ENCODE data around the gene NUP93.
"Not testable (repeated sequence)": the region's sequence is repeated elsewhere in the genome, so short reads cannot be mapped to it uniquely, and the experiment has no call there.

The NUP93 gene

DNA sequence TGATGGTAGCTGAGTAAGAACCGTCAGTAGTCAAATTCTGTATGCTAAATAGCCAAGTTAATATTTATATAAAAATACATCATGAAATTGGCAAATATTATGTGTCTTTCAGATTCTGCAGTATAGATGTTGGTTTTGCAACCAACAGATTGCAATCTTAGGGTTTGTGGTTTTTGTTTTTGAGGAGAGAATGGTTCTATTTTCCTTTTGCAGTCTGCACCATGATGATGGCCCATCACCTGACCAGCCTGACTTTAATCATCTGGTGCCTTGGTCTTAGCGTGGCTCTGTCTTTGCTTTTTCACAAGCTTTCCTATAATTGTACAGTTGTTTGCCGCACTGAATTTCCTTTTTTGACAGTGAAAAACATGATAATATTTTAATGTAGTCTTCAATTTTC is 50.7 kb downstream of the NUP93 start:
- DNase-seq: no peak

DNA sequence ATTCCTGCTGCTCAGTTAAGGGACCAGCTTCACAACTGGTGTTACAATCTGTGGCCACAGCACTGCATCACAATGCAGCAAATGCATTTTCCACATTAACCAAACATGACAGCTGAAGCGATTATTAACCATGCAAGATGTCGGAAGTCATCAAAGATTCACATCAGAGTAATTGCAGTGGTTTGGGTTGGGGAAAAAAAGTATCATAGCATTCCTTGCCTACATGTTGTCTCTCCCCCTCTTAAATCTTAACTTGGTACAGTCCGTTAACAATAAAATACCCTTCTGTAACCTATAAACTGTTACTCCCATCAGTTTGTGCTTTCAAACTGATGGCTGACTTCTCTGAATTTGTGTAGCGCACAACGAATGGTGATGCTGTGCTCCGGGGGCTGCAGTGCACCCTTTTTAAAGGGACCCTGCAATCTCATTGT is 51.6 kb downstream of the NUP93 start:
- no peak for DNase-seq

DNA sequence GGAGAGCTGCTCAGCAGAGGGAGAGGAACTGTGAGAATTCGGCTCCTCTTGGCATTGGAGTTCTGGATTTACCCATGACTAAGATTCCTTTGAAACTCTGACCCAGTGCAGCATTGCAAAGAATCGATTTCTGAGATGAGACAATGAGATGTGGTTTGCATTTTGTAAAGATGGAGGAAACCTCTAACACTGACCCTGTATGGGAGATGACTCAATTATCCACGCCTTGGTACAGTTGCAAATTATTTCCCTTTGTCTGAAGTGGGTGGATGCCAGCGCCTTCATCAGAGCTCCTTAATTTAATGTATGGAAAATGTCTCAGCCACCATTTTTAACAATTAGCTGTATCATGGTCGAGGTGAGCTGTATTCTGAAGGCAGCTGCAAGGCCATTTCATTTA is 53.4 kb downstream of the NUP93 start:
- DNase-seq: no peak

DNA sequence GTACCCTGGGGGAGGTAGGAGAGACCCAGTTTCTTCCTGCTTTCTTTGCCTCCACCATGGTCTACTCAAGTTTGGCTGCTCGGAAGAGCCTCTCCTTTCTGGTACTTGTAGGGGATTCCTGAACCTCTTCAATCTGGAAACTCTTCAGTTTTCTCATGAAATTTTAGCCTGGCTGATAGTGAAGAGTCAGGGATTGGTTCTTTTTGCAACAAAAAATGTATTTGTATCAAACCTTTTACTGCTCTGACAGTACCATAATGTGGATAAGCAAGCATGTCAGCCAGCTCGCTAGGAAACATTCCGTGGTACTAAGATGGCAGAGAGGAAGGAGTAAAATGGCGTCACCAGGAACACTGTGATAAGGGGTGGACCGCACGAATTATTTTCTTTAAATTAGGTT is 55.4 kb downstream of the NUP93 start:
- DNase-seq: no peak

DNA sequence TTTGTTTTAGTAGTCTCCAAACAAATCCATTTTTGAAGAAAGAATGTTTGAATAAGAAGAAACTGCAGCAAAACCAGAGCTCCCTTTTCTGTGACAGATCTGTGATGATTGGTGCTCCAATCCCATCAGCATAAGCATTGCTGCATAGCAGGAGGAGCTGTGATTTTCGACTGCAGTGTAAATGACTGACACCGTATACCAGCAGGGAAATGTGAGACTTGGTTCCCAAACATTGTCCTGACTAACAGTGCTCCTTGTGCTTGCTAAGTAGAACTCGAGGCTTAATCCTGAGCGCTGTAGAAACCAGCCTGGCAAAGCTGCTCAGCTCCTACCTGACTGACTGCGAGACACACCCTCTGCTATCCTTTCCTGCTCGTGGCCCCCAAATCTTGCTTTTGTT is 57.2 kb downstream of the NUP93 start:
- no peak for DNase-seq

DNA sequence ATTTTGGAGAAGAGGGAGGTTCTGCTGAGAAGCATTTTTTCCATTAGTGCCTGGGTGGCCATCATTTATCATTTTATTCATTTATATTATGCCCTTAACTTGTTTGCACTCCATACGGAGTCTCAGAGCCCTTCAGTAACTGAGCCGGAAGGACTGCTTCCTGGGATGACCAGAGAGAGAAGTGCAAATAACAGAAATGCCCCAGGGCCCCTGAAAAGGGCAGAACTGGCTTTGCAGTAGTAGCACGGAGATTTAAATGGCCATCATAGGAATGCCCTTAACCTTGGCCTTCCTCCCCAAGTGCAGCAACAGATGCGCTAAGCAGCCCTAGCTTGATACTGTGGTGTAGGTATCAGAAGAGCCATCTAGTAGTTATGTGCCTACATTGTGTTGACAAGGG is 58.5 kb downstream of the NUP93 start:
- no peak for DNase-seq

DNA sequence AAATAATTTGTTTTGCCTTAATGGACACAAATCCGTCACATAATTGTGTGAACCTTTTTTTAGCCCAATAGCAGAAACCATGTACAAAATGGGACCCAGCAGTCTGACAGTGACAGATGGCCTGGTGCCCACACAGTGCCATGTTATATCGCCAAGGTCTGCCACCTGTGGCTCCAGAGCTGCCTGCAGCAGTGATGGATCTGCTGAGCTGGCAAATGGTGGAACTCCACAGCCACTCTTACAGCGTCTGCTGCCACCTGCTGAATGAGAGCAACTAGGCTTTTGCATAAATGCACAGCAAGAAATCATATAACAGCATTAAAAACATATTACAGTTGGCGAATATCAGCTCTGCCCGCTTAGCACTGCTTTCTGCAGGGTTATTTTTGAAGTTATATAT is 59.4 kb downstream of the NUP93 start:
- peak; percentile 27 for DNase-seq

DNA sequence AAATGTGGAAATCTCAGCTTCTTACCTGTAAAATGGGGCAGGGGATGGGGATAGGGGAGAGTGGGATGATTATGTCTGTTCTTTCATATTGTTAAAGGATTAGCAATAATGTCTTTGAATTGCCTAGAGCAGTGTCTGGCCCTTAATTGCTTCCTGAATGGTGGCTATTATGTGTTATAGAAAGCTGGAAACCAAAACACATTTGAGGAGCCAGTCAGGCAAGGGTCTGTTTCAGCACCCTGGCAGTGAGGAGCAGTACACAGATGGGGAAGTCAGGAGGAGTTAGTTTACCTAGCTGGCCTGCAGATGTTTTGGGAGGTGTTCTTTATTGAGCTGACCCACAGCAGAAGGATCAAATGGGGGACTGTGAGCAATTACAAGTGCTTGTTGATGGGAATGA is 63.0 kb downstream of the NUP93 start:
- DNase-seq: no peak

DNA sequence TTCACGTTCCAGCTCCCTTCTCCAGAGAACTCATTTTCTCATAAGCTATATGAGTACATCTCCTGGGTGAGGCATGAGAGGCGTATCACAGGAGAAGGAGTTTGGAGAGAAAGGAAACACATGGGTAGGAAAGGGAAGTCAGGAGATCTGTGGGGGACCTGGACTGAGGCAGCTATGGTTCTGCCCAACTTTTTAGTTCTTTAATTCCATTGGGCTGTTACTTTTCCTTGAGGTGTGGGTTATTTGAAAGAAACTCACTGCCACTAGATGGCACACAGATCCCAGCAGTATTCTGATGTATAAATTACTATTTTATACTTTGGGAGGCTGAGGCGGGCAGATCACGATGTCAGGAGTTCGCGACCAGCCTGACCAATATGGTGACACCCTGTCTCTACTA is 63.6 kb downstream of the NUP93 start:
- peak; percentile 51 for DNase-seq

DNA sequence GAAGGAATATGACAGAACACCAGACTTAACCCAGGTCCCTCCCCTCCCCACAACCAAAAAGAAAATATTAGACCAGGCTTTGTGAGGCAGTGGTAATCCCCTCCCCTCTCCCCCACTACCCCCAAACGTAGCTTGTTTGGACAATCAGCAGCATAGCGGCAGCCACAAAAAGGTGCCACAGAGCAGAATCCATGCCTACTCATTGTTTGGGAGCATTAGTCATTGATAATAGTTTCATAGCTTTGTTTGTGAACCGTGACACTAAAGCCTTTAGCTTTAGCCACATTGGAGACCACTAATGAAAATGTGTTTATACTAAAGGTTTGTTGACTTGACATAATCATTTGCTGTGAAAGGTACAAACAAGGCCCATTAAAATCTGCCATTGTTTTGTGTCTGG is 65.1 kb downstream of the NUP93 start:
- no peak for DNase-seq

DNA sequence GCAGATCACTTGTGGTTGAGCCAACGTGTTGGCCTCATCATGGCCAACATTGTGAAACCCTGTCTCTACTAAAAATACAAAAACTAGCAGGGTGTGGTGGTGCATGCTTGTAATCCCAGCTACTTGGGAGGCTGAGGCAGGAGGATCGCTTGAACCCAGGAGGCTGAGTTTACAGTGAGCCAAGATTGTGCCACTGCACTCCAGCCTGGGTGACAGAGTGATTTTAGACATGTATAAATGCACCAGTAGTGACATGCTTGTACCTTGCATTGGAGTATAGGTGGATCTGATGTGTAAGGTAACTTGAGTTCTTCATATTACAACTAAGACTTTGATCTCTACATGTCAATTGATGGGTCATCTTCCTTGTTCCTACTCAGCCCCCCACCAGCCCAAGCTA is 67.1 kb downstream of the NUP93 start:
- not testable (repeated sequence) for DNase-seq

DNA sequence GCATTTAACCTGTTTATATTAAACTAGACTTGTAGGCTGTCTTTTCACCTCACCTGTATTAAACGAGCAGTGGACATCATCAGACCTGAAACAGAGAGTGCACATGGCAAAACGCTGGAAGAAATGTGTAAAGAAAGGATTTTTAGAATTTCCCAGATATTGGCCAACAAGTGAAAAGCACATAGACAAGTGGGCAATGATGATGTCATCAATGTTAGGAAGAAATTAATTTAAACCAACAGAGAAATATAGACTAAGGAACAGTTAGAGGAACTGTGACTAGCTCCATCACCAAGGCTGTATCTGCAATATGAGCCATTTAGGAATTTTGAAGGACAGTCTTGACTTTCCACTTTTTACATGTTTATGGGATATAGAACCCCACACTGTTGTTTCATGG is 67.9 kb downstream of the NUP93 start:
- no peak for DNase-seq

DNA sequence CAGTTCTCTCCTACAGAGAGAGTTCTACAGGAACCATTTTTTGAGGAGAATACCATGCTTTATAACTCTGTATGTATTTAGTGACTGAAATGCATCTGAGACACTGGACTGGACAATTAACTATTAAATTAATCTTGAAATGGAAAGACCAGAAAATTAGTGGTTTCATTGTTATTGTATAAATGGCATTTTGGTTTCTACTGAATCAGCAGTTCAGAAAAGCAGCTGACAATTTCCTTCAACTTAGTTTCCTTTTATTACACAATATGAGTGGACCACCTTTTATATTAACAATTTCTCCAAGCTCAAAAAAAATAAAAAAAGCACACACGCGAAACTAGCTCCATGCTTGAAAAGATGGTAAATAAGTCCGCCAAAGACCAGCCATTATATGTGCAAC is 69.0 kb downstream of the NUP93 start:
- no peak for DNase-seq

DNA sequence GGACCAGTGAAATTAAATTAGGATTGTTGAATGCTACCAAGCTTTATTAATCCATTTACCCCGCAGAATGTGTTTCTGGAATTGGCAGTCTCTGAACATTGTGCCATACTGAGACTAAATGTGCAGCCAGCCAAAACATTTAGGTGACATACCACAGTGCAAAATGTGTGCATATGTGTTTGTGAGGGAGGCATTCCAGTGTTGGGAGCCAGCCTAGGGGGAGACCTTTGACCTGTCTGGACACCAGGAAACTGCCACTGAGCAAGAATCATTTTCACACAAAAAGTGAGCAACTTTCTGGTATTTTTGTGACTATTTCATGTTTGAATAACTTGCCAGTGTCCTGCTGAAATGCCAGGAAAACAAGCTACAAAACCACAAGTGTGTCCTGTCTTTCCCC is 70.4 kb downstream of the NUP93 start:
- DNase-seq: no peak

DNA sequence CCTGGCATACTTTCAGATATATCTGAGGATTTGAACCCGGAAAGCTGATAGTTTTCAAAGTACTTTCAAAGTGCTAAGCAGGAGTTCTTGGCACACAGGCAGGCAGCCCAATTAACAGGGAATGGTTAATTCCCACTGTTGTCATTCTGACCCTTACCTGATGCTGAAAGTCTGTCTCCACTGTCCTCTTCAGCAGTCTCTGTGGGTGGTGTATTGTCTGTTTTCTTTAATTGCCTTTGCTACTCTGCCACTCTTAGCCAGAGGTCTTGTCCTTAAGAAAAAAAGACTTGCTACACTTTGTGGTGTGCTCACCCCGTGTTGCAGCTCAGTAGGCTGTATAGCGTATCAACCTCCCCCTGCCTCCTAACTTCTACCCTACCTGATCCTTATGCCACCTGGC is 71.8 kb downstream of the NUP93 start:
- DNase-seq: no peak

DNA sequence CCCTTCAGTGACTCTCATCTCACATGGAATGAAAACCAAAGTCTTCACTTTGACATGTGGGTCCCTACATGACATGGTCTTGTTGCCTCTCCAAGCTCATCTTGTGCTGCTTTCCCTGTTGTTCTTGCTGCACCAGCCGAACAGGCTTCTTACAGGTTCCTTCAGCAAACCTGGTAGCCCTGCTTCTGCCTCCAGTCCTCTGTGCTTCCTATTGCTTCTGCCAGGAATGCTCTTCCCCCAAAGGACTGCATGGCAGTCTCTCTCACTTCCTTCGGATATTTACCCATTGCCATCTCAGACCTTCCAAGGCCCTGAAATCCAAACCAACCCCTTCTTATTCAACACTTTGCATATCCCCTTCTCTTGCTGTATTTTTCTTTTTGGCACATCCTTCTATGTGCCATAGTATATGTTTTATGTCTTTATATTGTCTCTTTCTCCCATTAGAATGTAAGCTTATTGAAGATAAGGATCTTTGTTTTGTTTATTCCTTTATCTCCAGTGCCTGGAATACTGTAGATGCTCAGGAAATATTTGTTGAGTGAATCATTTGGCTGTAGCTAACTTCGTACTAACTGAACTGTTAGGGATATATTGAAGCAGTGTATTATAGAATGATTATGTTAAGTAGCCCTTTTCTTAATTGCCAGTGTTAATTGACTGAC is 77.2 kb downstream of the NUP93 start:
- peak; percentile 78 for DNase-seq

DNA sequence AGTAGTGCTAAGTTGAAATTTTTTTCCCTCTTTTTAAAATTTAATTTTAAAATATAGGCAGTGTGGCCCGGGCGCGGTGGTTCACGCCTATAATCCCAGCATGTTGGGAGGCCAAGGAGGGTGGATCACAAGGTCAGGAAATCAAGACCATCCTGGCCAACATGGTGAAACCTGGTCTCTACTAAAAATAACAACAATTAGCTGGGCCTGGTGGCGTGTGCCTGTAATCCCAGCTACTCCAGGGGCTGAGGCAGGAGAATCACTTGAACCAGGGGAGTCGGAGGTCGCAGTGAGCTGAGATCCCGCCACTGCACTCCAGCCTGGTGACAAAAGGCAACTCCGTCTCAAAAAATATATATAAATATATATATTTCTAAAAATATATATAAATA is 77.7 kb downstream of the NUP93 start:
- DNase-seq: not testable (repeated sequence)

DNA sequence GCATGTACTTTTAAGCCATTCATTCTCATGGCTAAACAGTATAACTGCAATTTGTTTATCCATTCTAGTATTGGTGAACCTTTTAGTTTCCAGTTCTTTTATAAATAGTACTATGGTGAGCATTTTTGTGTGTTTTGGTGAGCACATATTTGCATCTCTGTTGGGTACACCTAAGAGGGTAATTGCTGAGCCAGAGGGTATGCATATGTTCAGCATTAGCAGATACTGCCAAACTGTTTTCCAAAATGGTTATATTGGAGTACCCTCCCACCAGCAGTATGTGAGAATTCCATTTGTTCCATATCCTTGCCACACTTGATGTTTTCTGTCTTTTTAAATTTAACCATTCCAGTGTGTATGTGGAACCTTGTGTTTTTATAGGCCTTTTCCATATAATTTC is 81.0 kb downstream of the NUP93 start:
- DNase-seq: no peak

DNA sequence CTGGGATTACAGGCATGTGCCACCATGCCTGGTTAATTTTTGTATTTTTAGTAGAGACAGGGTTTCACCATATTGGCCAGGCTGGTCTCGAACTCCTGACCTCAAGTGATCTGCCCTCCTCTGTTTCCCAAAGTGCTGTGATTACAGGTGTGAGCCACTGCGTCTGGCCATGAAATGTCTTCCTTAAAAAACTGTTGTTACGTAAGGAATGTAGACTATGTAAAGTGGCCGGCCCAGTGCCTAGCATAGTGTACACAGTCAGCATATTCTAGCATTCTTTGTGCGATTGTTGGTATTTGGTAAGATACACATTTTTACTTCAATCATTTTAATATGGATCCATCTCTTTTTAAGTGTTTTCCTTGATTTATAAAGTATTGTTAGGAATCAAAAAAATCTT is 81.7 kb downstream of the NUP93 start:
- not testable (repeated sequence) for DNase-seq

DNA sequence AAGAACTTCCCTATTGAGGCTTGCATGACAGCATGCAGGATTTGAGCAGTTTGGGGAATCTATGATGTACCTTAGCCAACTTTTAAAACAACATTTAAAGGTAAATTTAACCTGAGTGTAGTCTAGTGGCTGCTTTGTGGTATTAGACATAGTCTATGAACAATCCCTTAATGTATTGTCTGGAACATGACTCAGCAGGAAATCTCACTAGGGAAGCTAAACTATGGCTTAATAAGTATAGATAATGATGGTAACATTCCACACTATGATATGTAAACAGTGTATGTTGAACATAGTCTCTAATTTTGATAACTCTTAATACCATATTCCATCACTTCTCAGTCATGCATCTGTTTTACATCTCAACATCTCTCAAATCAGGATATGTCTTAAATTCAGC is 83.0 kb downstream of the NUP93 start:
- DNase-seq: peak; percentile 75

DNA sequence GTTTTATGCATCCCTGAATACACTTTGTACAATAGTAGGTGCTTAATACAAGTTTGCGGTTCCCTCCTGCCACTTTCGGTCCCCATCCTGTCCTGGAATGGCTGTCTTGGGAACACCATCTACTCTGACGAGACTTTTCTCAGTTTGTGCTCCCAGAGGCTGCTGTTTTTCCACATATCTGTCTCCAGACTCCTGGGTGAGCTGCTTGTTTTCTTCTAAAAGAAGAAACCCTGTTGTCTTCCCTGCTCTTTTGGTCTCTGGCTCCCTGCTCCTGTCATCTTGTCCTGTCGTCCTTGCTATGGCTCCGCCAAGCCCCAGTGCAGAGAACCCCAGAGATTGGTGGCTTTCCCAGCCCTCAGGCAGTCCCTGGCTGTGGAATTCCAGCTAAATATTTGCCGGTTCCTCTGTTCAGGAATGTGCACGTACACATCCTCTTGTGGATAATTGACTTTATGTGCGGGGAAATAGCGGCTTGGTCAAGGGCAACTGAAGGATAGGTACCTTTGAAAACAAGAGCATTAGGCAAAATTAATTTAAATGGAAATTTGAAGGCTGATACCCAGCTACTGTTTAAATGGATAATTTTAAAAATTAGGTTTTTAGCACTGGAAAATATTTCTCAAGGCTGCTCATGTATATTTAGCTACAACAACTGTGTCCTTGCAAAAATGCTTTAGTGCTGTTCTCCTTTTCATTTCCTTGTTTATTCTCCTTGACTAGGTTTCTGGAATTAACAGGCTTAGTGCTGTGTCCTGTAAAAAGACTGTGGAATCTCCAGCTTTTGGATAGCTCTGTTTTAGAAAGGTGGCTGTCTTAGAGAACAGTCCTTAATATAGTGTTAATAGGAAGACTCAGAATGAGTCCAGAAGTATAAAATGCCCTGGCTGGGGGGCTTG is 84.9 kb downstream of the NUP93 start:
- DNase-seq: peak; percentile 82

DNA sequence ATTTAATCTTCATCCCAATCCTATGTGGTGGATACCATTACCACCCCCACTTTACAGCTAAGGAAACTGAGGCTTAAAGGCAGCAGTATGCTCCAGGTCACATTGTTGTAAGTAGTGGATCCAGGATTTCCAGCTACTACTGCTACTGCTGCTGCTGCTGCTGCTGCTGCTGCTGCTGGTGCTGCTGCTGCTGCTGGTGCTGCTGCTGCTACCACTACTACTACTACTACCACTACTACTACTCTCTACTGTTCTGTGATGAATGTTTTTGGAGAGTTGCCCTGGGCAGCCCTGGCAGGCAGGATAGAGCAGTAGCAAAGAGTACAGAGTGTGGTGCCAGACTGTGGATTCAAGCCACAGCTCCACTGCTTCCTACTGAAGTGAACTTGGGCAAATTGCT is 85.8 kb downstream of the NUP93 start:
- DNase-seq: no peak

DNA sequence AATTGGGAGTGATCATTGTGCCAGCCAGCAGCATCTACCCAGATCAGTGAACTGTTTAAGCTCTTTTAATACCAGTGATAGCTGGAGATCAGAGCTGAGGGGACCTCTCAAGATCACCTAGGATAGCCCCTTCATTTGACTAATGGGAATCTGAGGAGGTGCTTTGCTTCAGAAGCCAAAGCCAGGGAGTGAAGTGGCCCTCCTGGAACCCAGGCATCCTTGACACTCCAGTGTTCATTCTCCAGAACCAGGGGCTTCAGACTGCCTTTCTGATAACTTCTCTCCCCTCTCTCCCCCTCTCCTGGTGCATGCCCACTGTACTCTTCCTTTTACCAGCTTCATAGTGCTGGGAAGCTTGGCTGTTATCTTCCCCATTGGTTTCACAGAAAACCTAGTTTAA is 87.1 kb downstream of the NUP93 start:
- DNase-seq: no peak

DNA sequence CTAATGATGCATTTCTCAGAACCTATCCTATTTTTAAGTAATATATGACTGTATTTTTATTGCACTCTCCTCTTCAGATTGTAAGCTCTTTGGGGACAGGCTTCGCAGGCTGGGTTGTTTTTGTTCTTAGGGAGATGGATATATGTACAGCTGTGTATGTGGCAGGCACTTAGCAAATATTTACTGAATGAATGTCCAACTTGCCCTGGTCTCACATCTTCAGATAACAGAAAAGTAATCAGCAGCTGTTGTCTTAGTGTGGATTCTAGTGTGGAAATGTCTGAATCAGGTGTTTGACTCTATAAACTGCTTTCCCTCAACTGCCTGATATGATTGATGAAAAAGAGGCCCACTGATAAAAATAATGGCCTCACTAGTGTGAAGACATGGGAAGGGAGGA is 88.0 kb downstream of the NUP93 start:
- no peak for DNase-seq

Data from fibroblast of skin of back (primary cell).